Liver (tissue), 9 donors: ENCODE measurements around the gene INPPL1. TPM values are rescaled to one million over a fixed set of nuclear protein-coding genes. Genes with fewer than 3 reads are reported as not detected.

Experiments
- DNase-seq: peaks from one replicate; pipeline ENCODE4 v3.0.0-alpha.2; 2017; ENCODE audit warnings: low spot score
- H3K27ac ChIP-seq, 2 donors: one replicate each; pipeline ENCODE4 v1.7.0; 2013; ENCODE audit warnings: inconsistent platforms in 2 of 2, low read length in 2 of 2, control low read depth in 1 of 2, low read depth in 1 of 2, mild to moderate bottlenecking in 1 of 2
- H3K27me3 ChIP-seq, 4 donors: one replicate each; pipeline versions ENCODE4 v1.6.1 to v1.7.0; 2013; ENCODE audit warnings: low read length in 3 of 4, inconsistent platforms in 1 of 4, mild to moderate bottlenecking in 1 of 4, moderate library complexity in 1 of 4; ENCODE audit not compliant: control insufficient read depth in 4 of 4, insufficient read depth in 4 of 4
- H3K36me3 ChIP-seq, 4 donors: one replicate each; pipeline versions ENCODE4 v1.6.1 to v1.7.0; 2013; ENCODE audit warnings: low read length in 3 of 4, mild to moderate bottlenecking in 3 of 4, low read depth in 1 of 4, moderate library complexity in 1 of 4; ENCODE audit not compliant: control insufficient read depth in 4 of 4, insufficient read depth in 3 of 4
- H3K4me1 ChIP-seq, 4 donors: one replicate each; pipeline versions ENCODE4 v1.6.1 to v1.7.0; 2013; ENCODE audit warnings: low read length in 3 of 4, mild to moderate bottlenecking in 3 of 4, moderate library complexity in 1 of 4; ENCODE audit not compliant: control insufficient read depth in 4 of 4, insufficient read depth in 4 of 4
- H3K4me3 ChIP-seq, 3 donors: one replicate each; pipeline versions ENCODE4 v1.6.1 to v1.7.0; 2013; ENCODE audit warnings: low read length in 3 of 3, control low read depth in 1 of 3, low read depth in 1 of 3, mild to moderate bottlenecking in 1 of 3
- H3K9ac ChIP-seq, 2 donors: one replicate each; pipeline ENCODE4 v1.7.0; 2013; ENCODE audit warnings: low read length in 2 of 2, mild to moderate bottlenecking in 2 of 2, moderate library complexity in 2 of 2, control low read depth in 1 of 2, low read depth in 1 of 2
- H3K9me3 ChIP-seq, 4 donors: one replicate each; pipeline versions ENCODE4 v1.6.1 to v1.7.0; 2013; ENCODE audit warnings: low read length in 3 of 4; ENCODE audit not compliant: control insufficient read depth in 4 of 4
- FOXA1 ChIP-seq: IDR thresholded peaks from 2 replicates; pipeline ENCODE4 v1.6.1; 2016; ENCODE audit warnings: antibody characterized with exemption
- FOXA2 ChIP-seq: IDR thresholded peaks from 2 replicates; pipeline ENCODE4 v1.6.1; 2016; ENCODE audit warnings: antibody characterized with exemption
- GABPA ChIP-seq, 2 donors: IDR thresholded peaks in 1 of 2; conservative IDR thresholded peaks in 1 of 2; 2 replicates each; pipeline ENCODE4 v1.6.1; 2016; ENCODE audit warnings: antibody characterized with exemption in 2 of 2, mild to moderate bottlenecking in 1 of 2, moderate library complexity in 1 of 2
- HNF4A ChIP-seq, 2 donors: conservative IDR thresholded peaks; 2 replicates each; pipeline ENCODE4 v1.6.1; 2016; ENCODE audit warnings: antibody characterized with exemption in 2 of 2, mild to moderate bottlenecking in 2 of 2
- HNF4G ChIP-seq: IDR thresholded peaks from 2 replicates; pipeline ENCODE4 v1.6.1; 2016; ENCODE audit warnings: antibody characterized with exemption
- JUND ChIP-seq, 2 donors: IDR thresholded peaks; 2 replicates each; pipeline ENCODE4 v1.6.1; 2016; ENCODE audit warnings: antibody characterized with exemption in 2 of 2
- NR2F2 ChIP-seq: IDR thresholded peaks from 2 replicates; pipeline ENCODE4 v1.6.1; 2016; ENCODE audit warnings: antibody characterized with exemption
- RAD21 ChIP-seq, 2 donors: IDR thresholded peaks; 2 replicates each; pipeline ENCODE4 v1.6.1; 2016; ENCODE audit warnings: antibody characterized with exemption in 2 of 2, mild to moderate bottlenecking in 2 of 2
- RXRA ChIP-seq, 2 donors: IDR thresholded peaks; 2 replicates each; pipeline ENCODE4 v1.6.1; 2017 to 2018; ENCODE audit warnings: antibody characterized with exemption in 2 of 2, mild to moderate bottlenecking in 1 of 2
- SP1 ChIP-seq: IDR thresholded peaks from 2 replicates; pipeline ENCODE4 v1.6.1; 2018; ENCODE audit warnings: antibody characterized with exemption, mild to moderate bottlenecking
- YY1 ChIP-seq: IDR thresholded peaks from 2 replicates; pipeline ENCODE4 v1.6.1; 2016; ENCODE audit warnings: antibody characterized with exemption, mild to moderate bottlenecking
- WGBS: extraction: QIAGEN DNeasy Blood & Tissue Kit; methylation state at CpG from one replicate; pipeline ENCODE4 v1.1.7; 2013; 5-methylcytosine and 5-hydroxymethylcytosine counted together
- polyA plus RNA-seq, 2 donors: library from polyadenylated mRNA; stranded (reverse) in 1 of 2; unstranded in 1 of 2; fragments of 200-250 nt in 1 of 2; fragments of >200 nt in 1 of 2; fragmentation: Nextera tagmentation in 1 of 2; extraction: Ambion mirVana in 1 of 2; gene quantifications; one replicate each; pipeline versions ENCODE4 v1.2.1 to v1.2.3, GENCODE V29; 2013 to 2015
- total RNA-seq, 2 donors: library from RNA; depleted of rRNA; stranded (reverse); fragments of >200 nt; gene quantifications; one replicate each; pipeline ENCODE4 v1.2.3, GENCODE V29; 2014
- TF ChIP-seq, protein P1 (sequence below): IDR thresholded peaks from 2 replicates; pipeline ENCODE4 v1.6.1; 2016; ENCODE audit warnings: antibody characterized with exemption
- TF ChIP-seq, protein P2 (sequence below): fragments of 150-350 bp; IDR thresholded peaks from 2 replicates; pipeline ENCODE4 v1.5.1; 2017; ENCODE audit warnings: improper control_type of control experiment, low read depth, low read length; ENCODE audit not compliant: missing input control
- TF ChIP-seq, protein P3 (sequence below): IDR thresholded peaks from 2 replicates; pipeline ENCODE4 v1.6.1; 2016; ENCODE audit warnings: antibody characterized with exemption
- TF ChIP-seq, protein P4 (sequence below): IDR thresholded peaks from 2 replicates; pipeline ENCODE4 v1.6.1; 2016; ENCODE audit warnings: antibody characterized with exemption, mild to moderate bottlenecking
- donor health status: healthy.
- donor health status: healthy.
- donor health status: healthy.
- donor health status: healthy.
- donor health status: healthy.

INPPL1 gene
- total and polyA plus RNA-seq, 4 donors = 7.2 to 29.0 (median 17.1) TPM

DNA sequence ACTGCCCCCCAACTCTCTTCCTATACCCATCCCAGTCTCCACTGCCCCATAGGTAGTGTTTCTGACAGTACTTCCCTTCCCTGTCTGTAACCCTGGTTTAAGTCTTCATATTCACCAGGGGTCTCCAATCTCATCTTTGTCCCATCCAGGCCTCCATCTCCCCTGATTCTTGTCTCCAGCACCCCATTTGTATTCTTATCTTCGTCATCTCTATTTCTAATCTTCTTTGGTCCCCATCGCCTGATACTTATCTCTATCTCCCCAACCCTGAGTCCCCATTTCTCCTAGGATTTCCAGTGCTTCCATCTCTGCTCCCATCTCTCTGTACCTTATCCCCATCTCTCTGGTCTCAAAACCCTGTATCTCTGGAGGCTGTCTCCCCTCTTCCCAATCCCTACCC, 17.6 kb downstream of the INPPL1 start:
- Histone ChIP-seq H3K27me3 (peaks cover 0 to 18% (median 11%) of the 10 kb centered on the region in 4 donors), H3K27ac (no peak overlapping the region), H3K36me3 (peaks cover 0 to 5% (median 1%) of the 10 kb centered on the region in 4 donors), H3K9ac (no peak overlapping the region), H3K9me3 (no peaks in the 10 kb centered on the region), H3K4me1 (peaks cover 9 to 22% (median 16%) of the 10 kb centered on the region in 4 donors), H3K4me3 (no peak overlapping the region)
- no peak for DNase-seq
- TF ChIP-seq, protein P1, sequence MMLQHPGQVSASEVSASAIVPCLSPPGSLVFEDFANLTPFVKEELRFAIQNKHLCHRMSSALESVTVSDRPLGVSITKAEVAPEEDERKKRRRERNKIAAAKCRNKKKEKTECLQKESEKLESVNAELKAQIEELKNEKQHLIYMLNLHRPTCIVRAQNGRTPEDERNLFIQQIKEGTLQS = no peak
- no peak for TF ChIP-seq NR2F2
- TF ChIP-seq SP1 = no peak
- TF ChIP-seq FOXA2 = no peak
- TF ChIP-seq, protein P2, sequence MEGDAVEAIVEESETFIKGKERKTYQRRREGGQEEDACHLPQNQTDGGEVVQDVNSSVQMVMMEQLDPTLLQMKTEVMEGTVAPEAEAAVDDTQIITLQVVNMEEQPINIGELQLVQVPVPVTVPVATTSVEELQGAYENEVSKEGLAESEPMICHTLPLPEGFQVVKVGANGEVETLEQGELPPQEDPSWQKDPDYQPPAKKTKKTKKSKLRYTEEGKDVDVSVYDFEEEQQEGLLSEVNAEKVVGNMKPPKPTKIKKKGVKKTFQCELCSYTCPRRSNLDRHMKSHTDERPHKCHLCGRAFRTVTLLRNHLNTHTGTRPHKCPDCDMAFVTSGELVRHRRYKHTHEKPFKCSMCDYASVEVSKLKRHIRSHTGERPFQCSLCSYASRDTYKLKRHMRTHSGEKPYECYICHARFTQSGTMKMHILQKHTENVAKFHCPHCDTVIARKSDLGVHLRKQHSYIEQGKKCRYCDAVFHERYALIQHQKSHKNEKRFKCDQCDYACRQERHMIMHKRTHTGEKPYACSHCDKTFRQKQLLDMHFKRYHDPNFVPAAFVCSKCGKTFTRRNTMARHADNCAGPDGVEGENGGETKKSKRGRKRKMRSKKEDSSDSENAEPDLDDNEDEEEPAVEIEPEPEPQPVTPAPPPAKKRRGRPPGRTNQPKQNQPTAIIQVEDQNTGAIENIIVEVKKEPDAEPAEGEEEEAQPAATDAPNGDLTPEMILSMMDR = no peak
- no peak for TF ChIP-seq HNF4G
- no peak for TF ChIP-seq FOXA1
- TF ChIP-seq JUND (IDR thresholded peaks at IDR 0.05) = no peak
- no peak for TF ChIP-seq YY1
- TF ChIP-seq, protein P3, sequence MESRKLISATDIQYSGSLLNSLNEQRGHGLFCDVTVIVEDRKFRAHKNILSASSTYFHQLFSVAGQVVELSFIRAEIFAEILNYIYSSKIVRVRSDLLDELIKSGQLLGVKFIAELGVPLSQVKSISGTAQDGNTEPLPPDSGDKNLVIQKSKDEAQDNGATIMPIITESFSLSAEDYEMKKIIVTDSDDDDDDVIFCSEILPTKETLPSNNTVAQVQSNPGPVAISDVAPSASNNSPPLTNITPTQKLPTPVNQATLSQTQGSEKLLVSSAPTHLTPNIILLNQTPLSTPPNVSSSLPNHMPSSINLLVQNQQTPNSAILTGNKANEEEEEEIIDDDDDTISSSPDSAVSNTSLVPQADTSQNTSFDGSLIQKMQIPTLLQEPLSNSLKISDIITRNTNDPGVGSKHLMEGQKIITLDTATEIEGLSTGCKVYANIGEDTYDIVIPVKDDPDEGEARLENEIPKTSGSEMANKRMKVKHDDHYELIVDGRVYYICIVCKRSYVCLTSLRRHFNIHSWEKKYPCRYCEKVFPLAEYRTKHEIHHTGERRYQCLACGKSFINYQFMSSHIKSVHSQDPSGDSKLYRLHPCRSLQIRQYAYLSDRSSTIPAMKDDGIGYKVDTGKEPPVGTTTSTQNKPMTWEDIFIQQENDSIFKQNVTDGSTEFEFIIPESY = no peak
- no peak for TF ChIP-seq RXRA (IDR thresholded peaks at IDR 0.05)
- WGBS = 90% methylated on average over 2 of the region's 2 CpGs

DNA sequence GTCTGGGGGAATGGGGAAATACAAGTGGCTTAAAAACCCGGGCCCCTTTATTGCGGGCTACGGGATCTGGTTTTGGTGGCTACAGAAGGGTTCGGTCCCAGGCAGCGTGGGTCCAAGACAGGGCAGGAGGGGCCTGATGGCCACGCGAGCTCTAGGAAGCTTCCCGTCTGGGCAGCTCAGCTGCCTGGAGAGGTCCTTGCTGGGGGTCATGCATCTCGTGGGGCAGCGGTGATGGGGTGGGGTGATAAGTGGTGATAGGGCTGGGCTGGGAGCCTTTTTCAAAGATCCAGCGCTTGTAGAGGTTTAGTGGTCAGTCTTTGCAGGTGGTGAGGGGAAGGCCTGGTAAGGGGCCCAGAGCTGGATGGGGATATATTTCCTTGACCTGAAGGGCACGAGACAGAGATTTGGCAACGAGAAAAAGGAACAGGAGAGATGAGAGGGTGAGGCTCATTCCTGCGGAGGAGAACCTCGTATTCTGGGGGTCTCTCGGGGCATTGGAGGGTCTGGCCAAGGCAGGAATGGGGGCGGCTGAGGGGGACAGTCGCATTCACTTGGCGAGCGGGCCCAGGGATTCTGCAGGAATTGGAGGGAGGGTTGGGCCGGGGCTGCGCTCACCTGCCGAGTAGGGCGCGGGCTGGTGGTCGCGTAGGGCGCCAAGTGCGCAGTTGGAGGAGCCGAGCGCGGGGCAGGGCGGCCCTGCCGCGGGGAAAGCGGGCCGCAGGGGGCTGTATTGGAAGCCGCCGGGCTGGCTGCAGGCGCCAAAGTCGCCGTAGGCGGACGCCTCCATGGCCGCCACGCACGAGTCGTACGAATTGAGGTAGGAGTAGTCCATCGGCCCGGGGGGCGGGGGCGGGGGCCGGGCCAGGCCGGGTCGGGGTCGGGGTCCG, 18.8 kb downstream of the INPPL1 start:
- DNase-seq = no peak
- 20% methylated on average over 58 of the region's 58 CpGs for WGBS
- no peak overlapping the region for H3K27ac ChIP-seq
- peaks cover 0 to 18% (median 11%) of the 10 kb centered on the region in 4 donors for H3K27me3 ChIP-seq
- no peaks in the 10 kb centered on the region for H3K36me3 ChIP-seq
- no peak overlapping the region for H3K4me3 ChIP-seq
- TF ChIP-seq JUND (IDR thresholded peaks at IDR 0.05) = no peak
- TF ChIP-seq HNF4A (conservative IDR thresholded peaks at IDR 0.05) = no peak
- no peak for TF ChIP-seq FOXA1
- TF ChIP-seq GABPA (IDR thresholded peaks at IDR 0.05 in 1 of 2, conservative IDR thresholded peaks at IDR 0.05 in 1 of 2) = no peak
- TF ChIP-seq RXRA (IDR thresholded peaks at IDR 0.05) = no peak
- no peak for TF ChIP-seq SP1
- TF ChIP-seq NR2F2 = no peak
- TF ChIP-seq HNF4G = no peak
- TF ChIP-seq, protein P3 = no peak
- TF ChIP-seq RAD21 (IDR thresholded peaks at IDR 0.05) = no peak
- TF ChIP-seq, protein P1 = no peak
- TF ChIP-seq, protein P4, sequence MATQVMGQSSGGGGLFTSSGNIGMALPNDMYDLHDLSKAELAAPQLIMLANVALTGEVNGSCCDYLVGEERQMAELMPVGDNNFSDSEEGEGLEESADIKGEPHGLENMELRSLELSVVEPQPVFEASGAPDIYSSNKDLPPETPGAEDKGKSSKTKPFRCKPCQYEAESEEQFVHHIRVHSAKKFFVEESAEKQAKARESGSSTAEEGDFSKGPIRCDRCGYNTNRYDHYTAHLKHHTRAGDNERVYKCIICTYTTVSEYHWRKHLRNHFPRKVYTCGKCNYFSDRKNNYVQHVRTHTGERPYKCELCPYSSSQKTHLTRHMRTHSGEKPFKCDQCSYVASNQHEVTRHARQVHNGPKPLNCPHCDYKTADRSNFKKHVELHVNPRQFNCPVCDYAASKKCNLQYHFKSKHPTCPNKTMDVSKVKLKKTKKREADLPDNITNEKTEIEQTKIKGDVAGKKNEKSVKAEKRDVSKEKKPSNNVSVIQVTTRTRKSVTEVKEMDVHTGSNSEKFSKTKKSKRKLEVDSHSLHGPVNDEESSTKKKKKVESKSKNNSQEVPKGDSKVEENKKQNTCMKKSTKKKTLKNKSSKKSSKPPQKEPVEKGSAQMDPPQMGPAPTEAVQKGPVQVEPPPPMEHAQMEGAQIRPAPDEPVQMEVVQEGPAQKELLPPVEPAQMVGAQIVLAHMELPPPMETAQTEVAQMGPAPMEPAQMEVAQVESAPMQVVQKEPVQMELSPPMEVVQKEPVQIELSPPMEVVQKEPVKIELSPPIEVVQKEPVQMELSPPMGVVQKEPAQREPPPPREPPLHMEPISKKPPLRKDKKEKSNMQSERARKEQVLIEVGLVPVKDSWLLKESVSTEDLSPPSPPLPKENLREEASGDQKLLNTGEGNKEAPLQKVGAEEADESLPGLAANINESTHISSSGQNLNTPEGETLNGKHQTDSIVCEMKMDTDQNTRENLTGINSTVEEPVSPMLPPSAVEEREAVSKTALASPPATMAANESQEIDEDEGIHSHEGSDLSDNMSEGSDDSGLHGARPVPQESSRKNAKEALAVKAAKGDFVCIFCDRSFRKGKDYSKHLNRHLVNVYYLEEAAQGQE = no peak
- H3K9me3 ChIP-seq = no peaks in the 10 kb centered on the region
- H3K4me1 ChIP-seq = peaks cover 9 to 21% (median 16%) of the 10 kb centered on the region in 4 donors
- H3K9ac ChIP-seq = no peak overlapping the region
